Ovary (tissue), 9 donors: ENCODE data around the gene AFG1L. TPM values are rescaled to one million over a fixed set of nuclear protein-coding genes. Genes with fewer than 3 reads are reported as not detected.
A peak's percentile ranks its signal among the peaks of the same experiment; 100 is the strongest.

Source experiments
- DNase-seq, 5 donors: peaks; one replicate each; pipeline ENCODE4 v3.0.0-alpha.2; 2019 to 2020
- H3K27ac ChIP-seq, 2 donors: fragments of 200-600 bp; one replicate each; pipeline versions ENCODE4 v1.5.1 to v1.8.0; 2019 to 2022
- H3K27me3 ChIP-seq: fragments of 200-600 bp; one replicate; pipeline ENCODE4 v1.8.0; 2022
- H3K36me3 ChIP-seq: fragments of 200-600 bp; sonication (generic); one replicate; pipeline ENCODE4 v1.5.1; 2019
- H3K4me1 ChIP-seq: one replicate; pipeline ENCODE4 v1.8.1; 2013; ENCODE audit warnings: mild to moderate bottlenecking, moderate library complexity; ENCODE audit not compliant: insufficient read depth
- H3K4me3 ChIP-seq: fragments of 200-600 bp; sonication (generic); one replicate; pipeline ENCODE4 v1.5.1; 2017
- H3K9me3 ChIP-seq, 2 donors: fragments of 200-600 bp in 1 of 2; sonication (generic) in 1 of 2; one replicate each; pipeline versions ENCODE4 v1.5.1 to v1.8.1; 2013 to 2019; ENCODE audit warnings: mild to moderate bottlenecking in 1 of 2, moderate library complexity in 1 of 2
- EP300 ChIP-seq: sonication (generic); formaldehyde crosslinking; IDR thresholded peaks from one replicate; pipeline ENCODE4 v1.6.1; 2017; ENCODE audit warnings: antibody characterized with exemption
- POLR2A ChIP-seq: fragments of 450-650 bp; IDR thresholded peaks from one replicate; pipeline ENCODE4 v1.6.1; 2017; ENCODE audit warnings: antibody characterized with exemption, mild to moderate bottlenecking, moderate library complexity
- WGBS, 3 donors: extraction: QIAGEN DNeasy Blood & Tissue Kit in 1 of 3; methylation state at CpG; one replicate each; pipeline versions ENCODE4 v1.1.5 to v1.1.7; 2013 to 2017; 5-methylcytosine and 5-hydroxymethylcytosine counted together
- intact Hi-C, 4 donors: fragments of 100-400 bp; cut with DNase I; formaldehyde crosslinking; loops; one replicate each; pipeline versions ENCODE4 v1.11.0 to v1.15.1; 2022 to 2023
- polyA plus RNA-seq, 2 donors: library from polyadenylated mRNA; stranded (reverse); fragments of 200-250 nt in 1 of 2; fragments of 350-450 nt in 1 of 2; fragmentation: Illumina TruSeq in 1 of 2; extraction: RNeasy Lipid Tissue Mini Kit (QIAGEN cat#74804) in 1 of 2; gene quantifications; one replicate each; pipeline ENCODE4 v1.2.3, GENCODE V29; 2013 to 2014
- total RNA-seq, 7 donors: library from RNA; depleted of rRNA in 2 of 7; stranded (reverse); fragments of >200 nt in 2 of 7; fragmentation: NEBNext Ultra II Directional in 3 of 7; extraction: Animal tissue kit (Norgen Biotek cat#: 25700) in 3 of 7; gene quantifications; one replicate each; pipeline versions ENCODE4 v1.1.0 to v1.2.4, GENCODE V29; 2016 to 2023
- TF ChIP-seq, protein P1 (sequence below), 3 donors: fragments of 450-650 bp in 2 of 3; fragments of 200-600 bp in 1 of 3; IDR thresholded peaks; one replicate each; pipeline versions ENCODE4 v1.5.1 to v1.8.0; 2016 to 2022; ENCODE audit warnings: antibody characterized with exemption in 3 of 3, mild to moderate bottlenecking in 1 of 3
- donor health status: DM: no; HTN: no; CAD: no; lungs with moderate emphysema.
- donor health status: DM: no; HTN: no; CAD: no.
- donor health status: Bipolar disorder and iron deficiency.
- donor health status: DM: yes; HTN: yes; CAD: no.
- donor health status: DM: no; HTN: no; CAD: no.
- donor health status: DM: yes; HTN: yes; CAD: no.

AFG1L gene
- total and polyA plus RNA-seq, 9 donors = 1.2 to 7.6 (median 5.7) TPM

DNA sequence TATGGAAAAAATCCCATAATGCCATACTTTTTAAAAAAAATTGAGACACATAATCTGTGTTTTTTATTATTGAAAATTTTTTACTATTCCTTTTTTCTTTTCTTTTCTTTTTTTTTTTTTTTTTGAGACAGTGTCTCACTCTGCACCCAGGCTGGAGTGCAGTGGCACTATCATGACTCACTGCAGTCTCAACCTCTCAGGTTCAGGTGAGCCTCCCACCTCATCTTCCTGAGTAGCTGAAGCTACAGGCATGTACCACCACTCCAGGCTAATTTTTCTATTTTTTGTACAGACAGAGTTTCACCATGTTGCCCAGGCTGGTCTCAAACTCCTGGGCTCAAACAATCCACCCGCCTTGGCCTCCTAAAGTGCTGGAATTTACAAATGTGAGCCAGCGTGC lies 100.4 kb downstream of the AFG1L start:
- no peak for DNase-seq
- intact Hi-C loops = no loop called here
- H3K4me1 ChIP-seq = no peaks in the 10 kb centered on the region
- H3K4me3 ChIP-seq = no peak overlapping the region
- TF ChIP-seq POLR2A (no peak), EP300 (no peak)
- TF ChIP-seq, protein P1, sequence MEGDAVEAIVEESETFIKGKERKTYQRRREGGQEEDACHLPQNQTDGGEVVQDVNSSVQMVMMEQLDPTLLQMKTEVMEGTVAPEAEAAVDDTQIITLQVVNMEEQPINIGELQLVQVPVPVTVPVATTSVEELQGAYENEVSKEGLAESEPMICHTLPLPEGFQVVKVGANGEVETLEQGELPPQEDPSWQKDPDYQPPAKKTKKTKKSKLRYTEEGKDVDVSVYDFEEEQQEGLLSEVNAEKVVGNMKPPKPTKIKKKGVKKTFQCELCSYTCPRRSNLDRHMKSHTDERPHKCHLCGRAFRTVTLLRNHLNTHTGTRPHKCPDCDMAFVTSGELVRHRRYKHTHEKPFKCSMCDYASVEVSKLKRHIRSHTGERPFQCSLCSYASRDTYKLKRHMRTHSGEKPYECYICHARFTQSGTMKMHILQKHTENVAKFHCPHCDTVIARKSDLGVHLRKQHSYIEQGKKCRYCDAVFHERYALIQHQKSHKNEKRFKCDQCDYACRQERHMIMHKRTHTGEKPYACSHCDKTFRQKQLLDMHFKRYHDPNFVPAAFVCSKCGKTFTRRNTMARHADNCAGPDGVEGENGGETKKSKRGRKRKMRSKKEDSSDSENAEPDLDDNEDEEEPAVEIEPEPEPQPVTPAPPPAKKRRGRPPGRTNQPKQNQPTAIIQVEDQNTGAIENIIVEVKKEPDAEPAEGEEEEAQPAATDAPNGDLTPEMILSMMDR (IDR thresholded peaks at IDR 0.05) = no peak
- H3K36me3 ChIP-seq = no peaks in the 10 kb centered on the region
- H3K27me3 ChIP-seq = no peaks in the 10 kb centered on the region
- no peaks in the 10 kb centered on the region for H3K9me3 ChIP-seq
- 73 to 87% (median 79%) methylated on average over 2 of the region's 2 CpGs for WGBS, 3 donors
- no peak overlapping the region for H3K27ac ChIP-seq

DNA sequence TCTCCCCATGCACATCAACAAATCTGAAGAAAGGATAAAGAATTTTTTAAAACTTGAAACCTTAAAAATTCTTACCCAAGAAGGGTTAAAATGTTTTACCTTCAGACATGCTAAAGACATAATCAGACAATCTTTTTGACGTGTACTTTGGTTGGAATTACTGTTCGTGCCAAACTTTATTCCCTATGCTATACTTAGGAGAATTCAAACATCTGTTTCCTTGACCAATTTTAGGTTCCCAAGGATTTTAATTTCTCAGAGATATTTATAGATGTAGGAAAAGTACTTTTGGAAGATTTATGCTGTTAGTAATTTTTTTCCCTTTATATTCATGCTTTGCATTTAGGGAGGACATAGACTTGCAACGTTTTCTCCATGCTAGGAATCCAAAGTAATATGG lies 108.4 kb downstream of the AFG1L start:
- WGBS, 3 donors = 26 to 37% (median 34%) methylated on average over 3 of the region's 3 CpGs
- Histone ChIP-seq H3K9me3 (no peaks in the 10 kb centered on the region), H3K36me3 (no peaks in the 10 kb centered on the region), H3K4me3 (no peak overlapping the region), H3K4me1 (no peaks in the 10 kb centered on the region), H3K27me3 (no peaks in the 10 kb centered on the region), H3K27ac (no peak overlapping the region)
- intact Hi-C loops = no loop called here
- DNase-seq = no peak
- TF ChIP-seq, protein P1 (IDR thresholded peaks at IDR 0.05) = no peak
- TF ChIP-seq EP300 (no peak), POLR2A (no peak)

DNA sequence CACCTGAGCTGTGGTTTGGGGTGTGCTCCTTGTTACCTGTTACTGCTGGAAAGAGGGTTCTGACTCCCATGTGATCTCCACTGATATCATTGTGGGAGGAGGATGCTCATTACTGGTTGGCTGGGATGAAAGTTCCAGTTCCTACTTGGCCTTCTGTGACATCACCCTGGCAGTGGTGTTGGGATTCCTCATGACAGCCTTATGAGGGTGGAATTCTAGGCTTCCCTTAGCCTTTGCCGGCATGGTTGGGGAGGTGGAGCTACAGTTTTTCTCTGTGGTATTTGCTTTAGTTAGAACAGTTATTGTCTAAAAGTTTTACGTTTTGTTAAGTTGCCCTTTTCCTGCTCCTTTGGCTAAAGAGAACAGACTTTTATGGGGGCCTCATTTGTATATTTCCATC lies 112.1 kb downstream of the AFG1L start:
- Histone ChIP-seq H3K27me3 (no peaks in the 10 kb centered on the region), H3K4me1 (no peaks in the 10 kb centered on the region), H3K36me3 (no peaks in the 10 kb centered on the region), H3K4me3 (no peak overlapping the region), H3K9me3 (no peaks in the 10 kb centered on the region), H3K27ac (no peak overlapping the region)
- TF ChIP-seq, protein P1 (IDR thresholded peaks at IDR 0.05) = no peak
- no peak for TF ChIP-seq POLR2A
- TF ChIP-seq EP300 = no peak
- no peak for DNase-seq
- 64 to 95% (median 84%) methylated on average over 2 of the region's 2 CpGs for WGBS, 3 donors
- intact Hi-C loops = no loop called here

DNA sequence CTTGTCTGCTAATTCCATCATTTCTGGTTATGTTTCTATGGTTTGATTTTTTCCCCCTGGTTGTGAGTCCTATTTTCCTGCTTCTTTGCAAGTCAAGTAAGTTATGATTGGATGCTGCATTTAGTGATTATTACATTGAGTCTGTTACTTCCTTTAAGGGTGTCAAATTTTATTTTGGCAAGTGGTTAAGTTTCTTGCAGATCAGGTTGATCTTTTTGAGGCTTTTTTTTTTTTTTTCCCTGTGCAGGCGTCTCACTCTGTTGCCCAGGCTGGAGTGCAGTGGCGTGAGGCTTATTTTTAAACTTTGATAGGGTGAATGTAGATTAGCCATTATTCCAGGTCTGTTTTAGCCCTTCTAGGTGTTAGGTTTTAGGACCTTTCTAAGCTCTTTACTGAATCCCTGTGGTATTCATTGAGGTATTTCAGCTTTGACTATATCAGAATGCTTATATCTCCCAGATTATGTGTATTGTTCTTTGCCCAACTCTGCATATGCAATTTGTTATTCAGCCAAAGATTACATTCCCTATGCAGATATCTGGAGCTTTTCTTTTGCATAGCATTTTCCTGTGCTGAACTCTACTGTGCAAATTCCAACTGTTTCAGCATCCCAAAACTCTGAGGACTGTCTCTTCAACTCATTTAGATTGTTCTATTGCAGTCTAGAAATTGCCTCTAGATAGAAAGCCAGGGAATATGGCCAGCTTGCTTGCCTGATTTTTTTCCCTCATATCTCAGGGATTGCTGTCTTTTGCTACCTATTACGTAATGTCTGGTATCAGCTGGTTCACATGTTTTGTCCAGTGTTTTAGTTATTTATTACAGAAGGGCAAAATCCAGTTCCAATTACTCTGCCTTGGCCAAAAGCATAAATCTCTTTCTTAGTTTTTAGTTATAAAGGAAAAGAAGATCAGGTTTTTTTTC lies 113.3 kb downstream of the AFG1L start:
- Histone ChIP-seq H3K4me1 (no peaks in the 10 kb centered on the region), H3K9me3 (no peaks in the 10 kb centered on the region), H3K27me3 (no peaks in the 10 kb centered on the region), H3K27ac (no peak overlapping the region), H3K4me3 (no peak overlapping the region), H3K36me3 (no peaks in the 10 kb centered on the region)
- TF ChIP-seq POLR2A = no peak
- TF ChIP-seq, protein P1 (IDR thresholded peaks at IDR 0.05) = no peak
- TF ChIP-seq EP300 = no peak
- DNase-seq = peak in 1 of 5 donors; percentile 27
- WGBS, 3 donors = 30 to 34% (median 31%) methylated on average over 3 of the region's 3 CpGs
- intact Hi-C loops = no loop called here
